PFSK-1 (cell line): ENCODE results near the gene ILF3.

Experiments
- FOXP2 ChIP-seq: optimal IDR thresholded peaks from 2 replicates; pipeline ENCODE3; 2011; ENCODE audit warnings: borderline replicate concordance, control low read depth, inconsistent platforms; ENCODE audit not compliant: insufficient read depth; ENCODE audit errors: extremely low read length, extremely low read depth
- POLR2AphosphoS5 ChIP-seq: IDR thresholded peaks from 2 replicates; pipeline ENCODE4 v1.6.1; 2012; ENCODE audit warnings: low read depth, mild to moderate bottlenecking, control low read depth, low read length, moderate library complexity
- SIN3A ChIP-seq: IDR thresholded peaks from 2 replicates; pipeline ENCODE4 v1.6.1; 2012; ENCODE audit warnings: mild to moderate bottlenecking, low read length, moderate library complexity, borderline replicate concordance; ENCODE audit not compliant: insufficient read depth
- TAF1 ChIP-seq: IDR thresholded peaks from 2 replicates; pipeline ENCODE4 v1.6.1; 2012; ENCODE audit warnings: low read length, control low read depth, borderline replicate concordance; ENCODE audit not compliant: insufficient read depth
- TF ChIP-seq, protein P1 (sequence below), 2 experiments: IDR thresholded peaks; 2 replicates each; pipeline versions ENCODE4 v1.6.1 to v1.8.0; 2011 to 2012; ENCODE audit warnings: low read depth in 2 of 2, low read length in 2 of 2, control low read depth in 1 of 2, inconsistent platforms in 1 of 2, mild to moderate bottlenecking in 1 of 2, moderate library complexity in 1 of 2; ENCODE audit not compliant: insufficient read depth in 1 of 2

Gene ILF3

DNA sequence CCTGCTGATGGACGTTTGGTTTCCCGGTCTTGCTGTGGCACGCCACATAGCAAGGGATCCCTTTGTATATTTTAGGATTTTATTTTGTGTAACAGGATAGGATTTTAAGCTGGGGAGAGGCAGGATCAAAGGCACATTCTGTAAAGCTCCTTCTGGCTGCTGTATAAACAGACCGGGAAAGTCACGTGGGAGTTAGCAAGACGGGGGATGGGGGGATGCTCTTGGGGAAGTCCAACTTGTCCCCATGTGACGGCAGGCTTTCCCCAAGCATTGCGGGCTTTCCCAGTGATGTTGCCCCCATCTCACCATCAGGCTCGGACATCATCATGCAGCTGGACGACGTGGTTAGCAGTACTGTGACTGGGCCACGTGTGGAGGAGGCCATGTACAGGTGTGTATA is 52.8 kb downstream of the ILF3 start:
- TF ChIP-seq SIN3A (no peak), POLR2AphosphoS5 (no peak), TAF1 (no peak), FOXP2 (no peak)
- TF ChIP-seq, protein P1, sequence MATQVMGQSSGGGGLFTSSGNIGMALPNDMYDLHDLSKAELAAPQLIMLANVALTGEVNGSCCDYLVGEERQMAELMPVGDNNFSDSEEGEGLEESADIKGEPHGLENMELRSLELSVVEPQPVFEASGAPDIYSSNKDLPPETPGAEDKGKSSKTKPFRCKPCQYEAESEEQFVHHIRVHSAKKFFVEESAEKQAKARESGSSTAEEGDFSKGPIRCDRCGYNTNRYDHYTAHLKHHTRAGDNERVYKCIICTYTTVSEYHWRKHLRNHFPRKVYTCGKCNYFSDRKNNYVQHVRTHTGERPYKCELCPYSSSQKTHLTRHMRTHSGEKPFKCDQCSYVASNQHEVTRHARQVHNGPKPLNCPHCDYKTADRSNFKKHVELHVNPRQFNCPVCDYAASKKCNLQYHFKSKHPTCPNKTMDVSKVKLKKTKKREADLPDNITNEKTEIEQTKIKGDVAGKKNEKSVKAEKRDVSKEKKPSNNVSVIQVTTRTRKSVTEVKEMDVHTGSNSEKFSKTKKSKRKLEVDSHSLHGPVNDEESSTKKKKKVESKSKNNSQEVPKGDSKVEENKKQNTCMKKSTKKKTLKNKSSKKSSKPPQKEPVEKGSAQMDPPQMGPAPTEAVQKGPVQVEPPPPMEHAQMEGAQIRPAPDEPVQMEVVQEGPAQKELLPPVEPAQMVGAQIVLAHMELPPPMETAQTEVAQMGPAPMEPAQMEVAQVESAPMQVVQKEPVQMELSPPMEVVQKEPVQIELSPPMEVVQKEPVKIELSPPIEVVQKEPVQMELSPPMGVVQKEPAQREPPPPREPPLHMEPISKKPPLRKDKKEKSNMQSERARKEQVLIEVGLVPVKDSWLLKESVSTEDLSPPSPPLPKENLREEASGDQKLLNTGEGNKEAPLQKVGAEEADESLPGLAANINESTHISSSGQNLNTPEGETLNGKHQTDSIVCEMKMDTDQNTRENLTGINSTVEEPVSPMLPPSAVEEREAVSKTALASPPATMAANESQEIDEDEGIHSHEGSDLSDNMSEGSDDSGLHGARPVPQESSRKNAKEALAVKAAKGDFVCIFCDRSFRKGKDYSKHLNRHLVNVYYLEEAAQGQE (IDR thresholded peaks at IDR 0.05; ENCODE audit: insufficient read depth in 1 of 2, low read depth in 2 of 2, low read length in 2 of 2) = no peak

- TF ChIP-seq, protein P1 (IDR thresholded peaks at IDR 0.05; ENCODE audit: insufficient read depth in 1 of 2, low read depth in 2 of 2, low read length in 2 of 2) = no peak
- TF ChIP-seq FOXP2 (no peak), POLR2AphosphoS5 (no peak), SIN3A (no peak), TAF1 (no peak)
Observed at GRCh38 chr19:10707440-10707839, 53.3 kb downstream of the ILF3 start.

DNA sequence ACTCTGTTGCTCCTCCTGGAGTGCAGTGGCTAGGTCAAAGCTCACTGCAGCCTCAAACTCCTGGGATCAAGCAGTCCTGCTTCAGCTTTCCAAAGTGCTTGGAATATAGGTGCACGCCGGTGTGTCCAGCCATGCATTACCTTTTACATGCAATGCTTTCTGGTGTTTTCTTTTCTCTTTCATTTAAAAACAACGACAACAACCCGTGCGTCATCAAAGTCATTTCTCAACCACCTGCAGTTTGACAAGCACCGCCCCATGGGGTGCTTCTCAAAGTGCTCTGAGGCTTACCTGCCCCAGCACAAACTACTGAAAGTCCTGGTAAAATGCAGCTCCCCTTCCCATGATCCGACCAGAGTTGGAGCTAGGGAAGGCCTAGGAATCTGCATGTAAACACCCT is 54.1 kb downstream of the ILF3 start:
- TF ChIP-seq SIN3A (no peak), FOXP2 (no peak), POLR2AphosphoS5 (no peak), TAF1 (no peak)
- TF ChIP-seq, protein P1 (IDR thresholded peaks at IDR 0.05; ENCODE audit: insufficient read depth in 1 of 2, low read depth in 2 of 2, low read length in 2 of 2) = no peak

- no peak for TF ChIP-seq POLR2AphosphoS5
- TF ChIP-seq TAF1 = no peak
- TF ChIP-seq, protein P1 (IDR thresholded peaks at IDR 0.05; ENCODE audit: insufficient read depth in 1 of 2, low read depth in 2 of 2, low read length in 2 of 2) = no peak
- no peak for TF ChIP-seq SIN3A
- TF ChIP-seq FOXP2 = no peak
Observed at GRCh38 chr19:10712045-10712444, 57.9 kb downstream of the ILF3 start.

DNA sequence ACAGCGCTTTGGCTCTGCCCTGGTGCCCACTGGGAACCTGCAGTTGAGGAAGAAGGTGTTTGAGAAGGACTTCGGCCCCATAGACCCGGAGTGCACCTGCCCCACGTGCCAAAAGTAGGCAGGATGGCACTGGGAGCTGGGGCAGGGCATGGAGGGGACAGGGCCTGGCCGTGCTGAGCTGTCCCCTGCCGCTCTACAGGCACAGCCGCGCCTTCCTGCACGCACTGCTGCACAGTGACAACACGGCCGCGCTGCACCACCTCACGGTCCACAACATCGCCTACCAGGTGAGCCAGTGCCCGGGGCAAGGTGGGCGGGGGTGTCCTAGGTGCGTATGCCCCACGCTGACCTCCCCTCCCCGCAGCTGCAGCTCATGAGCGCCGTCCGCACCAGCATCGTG is 58.6 kb downstream of the ILF3 start:
- no peak for TF ChIP-seq SIN3A
- no peak for TF ChIP-seq FOXP2
- no peak for TF ChIP-seq TAF1
- TF ChIP-seq, protein P1 (IDR thresholded peaks at IDR 0.05; ENCODE audit: insufficient read depth in 1 of 2, low read depth in 2 of 2, low read length in 2 of 2) = no peak
- TF ChIP-seq POLR2AphosphoS5 = no peak
